Testis (tissue), 2 donors: Measurements from ENCODE around the gene LRPAP1.
"Not testable (repeated sequence)": the region's sequence is repeated elsewhere in the genome, so short reads cannot be mapped to it uniquely, and the experiment has no call there.

Source experiments
- POLR2A ChIP-seq: fragments of 450-650 bp; IDR thresholded peaks from one replicate; pipeline ENCODE4 v1.6.1; 2017; ENCODE audit warnings: antibody characterized with exemption, mild to moderate bottlenecking, moderate library complexity
- TF ChIP-seq, protein P1 (sequence below), 3 experiments: fragments of 450-650 bp in 2 of 3; fragments of 200-600 bp in 1 of 3; sonication (generic) in 1 of 3; IDR thresholded peaks; one replicate each; pipeline ENCODE4 v1.5.1; 2016 to 2019; ENCODE audit warnings: antibody characterized with exemption in 3 of 3, mild to moderate bottlenecking in 2 of 3, moderate library complexity in 1 of 3

DNA sequence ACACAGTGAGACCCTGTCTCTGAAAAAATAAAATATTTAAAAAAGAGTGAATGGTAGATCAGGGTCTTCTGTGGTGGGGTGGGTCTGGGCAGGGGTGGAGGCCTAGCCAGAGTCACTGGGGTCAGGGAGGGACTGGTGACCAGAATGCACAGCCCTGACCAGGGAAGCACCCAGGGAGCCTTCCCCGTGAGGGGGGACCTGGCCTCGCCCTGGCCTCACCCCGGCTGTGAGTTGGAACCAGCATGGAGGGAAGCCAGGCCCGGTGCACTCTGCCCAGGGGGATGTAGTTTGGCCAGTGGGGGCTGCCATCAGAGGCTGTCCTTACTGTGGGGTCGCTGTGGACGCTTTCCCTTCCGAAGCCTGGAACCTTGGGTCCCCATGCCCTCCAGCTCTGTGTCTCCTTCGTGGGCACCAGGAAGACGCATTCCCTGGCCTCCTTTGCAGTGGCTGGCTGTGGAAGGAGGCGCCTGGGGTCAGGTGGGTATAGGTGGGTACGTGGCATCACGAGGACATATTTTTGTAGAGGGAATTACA, 18.6 kb upstream of the LRPAP1 start:
- TF ChIP-seq, protein P1, sequence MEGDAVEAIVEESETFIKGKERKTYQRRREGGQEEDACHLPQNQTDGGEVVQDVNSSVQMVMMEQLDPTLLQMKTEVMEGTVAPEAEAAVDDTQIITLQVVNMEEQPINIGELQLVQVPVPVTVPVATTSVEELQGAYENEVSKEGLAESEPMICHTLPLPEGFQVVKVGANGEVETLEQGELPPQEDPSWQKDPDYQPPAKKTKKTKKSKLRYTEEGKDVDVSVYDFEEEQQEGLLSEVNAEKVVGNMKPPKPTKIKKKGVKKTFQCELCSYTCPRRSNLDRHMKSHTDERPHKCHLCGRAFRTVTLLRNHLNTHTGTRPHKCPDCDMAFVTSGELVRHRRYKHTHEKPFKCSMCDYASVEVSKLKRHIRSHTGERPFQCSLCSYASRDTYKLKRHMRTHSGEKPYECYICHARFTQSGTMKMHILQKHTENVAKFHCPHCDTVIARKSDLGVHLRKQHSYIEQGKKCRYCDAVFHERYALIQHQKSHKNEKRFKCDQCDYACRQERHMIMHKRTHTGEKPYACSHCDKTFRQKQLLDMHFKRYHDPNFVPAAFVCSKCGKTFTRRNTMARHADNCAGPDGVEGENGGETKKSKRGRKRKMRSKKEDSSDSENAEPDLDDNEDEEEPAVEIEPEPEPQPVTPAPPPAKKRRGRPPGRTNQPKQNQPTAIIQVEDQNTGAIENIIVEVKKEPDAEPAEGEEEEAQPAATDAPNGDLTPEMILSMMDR (IDR thresholded peaks at IDR 0.05), result not testable (repeated sequence)
- TF ChIP-seq POLR2A, result not testable (repeated sequence)
